Activated CD4-positive, alpha-beta T cell treated with anti-CD3 and anti-CD28 coated beads, Interleukin-2, amount 10 ng/mL, durations not matched to agents 24 days and 14 days (primary cell): Measurements from ENCODE around the gene NMU. TPM values are rescaled to one million over a fixed set of nuclear protein-coding genes. Genes with fewer than 3 reads are reported as not detected.
"Not testable (repeated sequence)": the region's sequence is repeated elsewhere in the genome, so short reads cannot be mapped to it uniquely, and the experiment has no call there.

ENCODE experiments used
- DNase-seq: peaks from one replicate; pipeline ENCODE4 v3.0.0; 2022
- H3K27ac Mint-ChIP-seq: one replicate; pipeline ENCODE4 v1.8.0; 2022; ENCODE audit warnings: mild to moderate bottlenecking, mixed read lengths
- H3K27me3 Mint-ChIP-seq: one replicate; pipeline ENCODE4 v1.8.0; 2022; ENCODE audit warnings: mixed read lengths
- H3K36me3 Mint-ChIP-seq: one replicate; pipeline ENCODE4 v1.8.0; 2022; ENCODE audit warnings: low read depth, mild to moderate bottlenecking, mixed read lengths
- H3K4me1 Mint-ChIP-seq: one replicate; pipeline ENCODE4 v1.8.0; 2021; ENCODE audit warnings: mixed read lengths
- H3K4me3 Mint-ChIP-seq: one replicate; pipeline ENCODE4 v1.8.0; 2022; ENCODE audit warnings: mild to moderate bottlenecking, moderate library complexity, mixed read lengths
- H3K9me3 Mint-ChIP-seq: one replicate; pipeline ENCODE4 v1.8.0; 2021; ENCODE audit warnings: mixed read lengths
- intact Hi-C: fragments of 100-400 bp; cut with micrococcal nuclease; formaldehyde crosslinking; loops from one replicate; pipeline ENCODE4 v1.15.1; 2023
- total RNA-seq: library from RNA; stranded (reverse); gene quantifications from 2 replicates; pipeline ENCODE4 v1.2.3, GENCODE V29; 2022

NMU gene
- not detected in 2 replicates for total RNA-seq

- intact Hi-C loops = loop anchor here (10.0 kb wide), 1 partner anchor 191 kb away; no protein-coding TSS in a partner anchor
- H3K4me1 Mint-ChIP-seq = peaks cover 9% of the 10 kb centered on the region
- peak; percentile 69 for DNase-seq
- H3K9me3 Mint-ChIP-seq = no peaks in the 10 kb centered on the region
- peak within 1 kb of the TSS; percentile 76 for H3K4me3 Mint-ChIP-seq
- H3K27me3 Mint-ChIP-seq = peaks cover 68% of the 10 kb centered on the region
- H3K27ac Mint-ChIP-seq = no peak within 1 kb of the TSS
- H3K36me3 Mint-ChIP-seq = no peaks in the 10 kb centered on the region
These were observed at the start of gene NMU for GRCh38 chr4:55635741-55636655. Gene NMU, minus strand, starts transcription at chr4:55636298. Its CDS starts 106 bp downstream, at chr4:55636192.

- H3K4me3 Mint-ChIP-seq = no peak overlapping the region
- no peaks in the 10 kb centered on the region for H3K9me3 Mint-ChIP-seq
- intact Hi-C loops = no loop called here
- no peaks in the 10 kb centered on the region for H3K4me1 Mint-ChIP-seq
- no peak overlapping the region for H3K27ac Mint-ChIP-seq
- no peaks in the 10 kb centered on the region for H3K36me3 Mint-ChIP-seq
- DNase-seq = no peak
- H3K27me3 Mint-ChIP-seq = peaks cover 2% of the 10 kb centered on the region
These were observed 48.2 kb upstream of the NMU start for GRCh38 chr4:55684276-55684675.

- H3K36me3 Mint-ChIP-seq, H3K27ac Mint-ChIP-seq, H3K4me3 Mint-ChIP-seq, intact Hi-C loops, DNase-seq, H3K9me3 Mint-ChIP-seq, H3K4me1 Mint-ChIP-seq, H3K27me3 Mint-ChIP-seq: not testable (repeated sequence)
These were observed 46.7 kb upstream of the NMU start for GRCh38 chr4:55682797-55683196.

- H3K27me3 Mint-ChIP-seq = peaks cover 4% of the 10 kb centered on the region
- no peaks in the 10 kb centered on the region for H3K4me1 Mint-ChIP-seq
- H3K9me3 Mint-ChIP-seq = no peaks in the 10 kb centered on the region
- no peaks in the 10 kb centered on the region for H3K36me3 Mint-ChIP-seq
- DNase-seq = no peak
- H3K27ac Mint-ChIP-seq = no peak overlapping the region
- no peak overlapping the region for H3K4me3 Mint-ChIP-seq
- intact Hi-C loops = no loop called here
These were observed 46.2 kb upstream of the NMU start for GRCh38 chr4:55682295-55682694.

- H3K4me1 Mint-ChIP-seq = no peaks in the 10 kb centered on the region
These were observed 45.3 kb upstream of the NMU start for GRCh38 chr4:55681430-55681829.

GRCh38 chr4:55675196-55675793 is 39.2 kb upstream of the NMU start:
- H3K4me1 Mint-ChIP-seq = no peaks in the 10 kb centered on the region
- DNase-seq = no peak
- H3K36me3 Mint-ChIP-seq = no peaks in the 10 kb centered on the region
- no peaks in the 10 kb centered on the region for H3K9me3 Mint-ChIP-seq
- no peak overlapping the region for H3K27ac Mint-ChIP-seq
- intact Hi-C loops = no loop called here
- H3K27me3 Mint-ChIP-seq = peaks cover 5% of the 10 kb centered on the region
- no peak overlapping the region for H3K4me3 Mint-ChIP-seq

More at GRCh38 chr4:55681430-55681829, 45.3 kb upstream of the NMU start:
- intact Hi-C loops = no loop called here
- H3K36me3 Mint-ChIP-seq = no peaks in the 10 kb centered on the region
- no peaks in the 10 kb centered on the region for H3K9me3 Mint-ChIP-seq
- peaks cover 5% of the 10 kb centered on the region for H3K27me3 Mint-ChIP-seq
- H3K4me3 Mint-ChIP-seq = no peak overlapping the region
- no peak overlapping the region for H3K27ac Mint-ChIP-seq
- no peak for DNase-seq

GRCh38 chr4:55673424-55673823 is 37.3 kb upstream of the NMU start:
- peaks cover 3% of the 10 kb centered on the region for H3K27me3 Mint-ChIP-seq
- no peak for DNase-seq
- H3K4me1 Mint-ChIP-seq = no peaks in the 10 kb centered on the region
- no peak overlapping the region for H3K27ac Mint-ChIP-seq
- no peaks in the 10 kb centered on the region for H3K36me3 Mint-ChIP-seq
- H3K4me3 Mint-ChIP-seq = no peak overlapping the region
- intact Hi-C loops = no loop called here
- no peaks in the 10 kb centered on the region for H3K9me3 Mint-ChIP-seq

- Mint-ChIP-seq H3K27me3 (no peaks in the 10 kb centered on the region), H3K36me3 (no peaks in the 10 kb centered on the region), H3K9me3 (no peaks in the 10 kb centered on the region), H3K4me3 (no peak overlapping the region), H3K4me1 (no peaks in the 10 kb centered on the region), H3K27ac (no peak overlapping the region)
- DNase-seq = no peak
- intact Hi-C loops = no loop called here
These were observed 35.6 kb upstream of the NMU start for GRCh38 chr4:55671667-55672066.

GRCh38 chr4:55670695-55671094 is 34.6 kb upstream of the NMU start:
- intact Hi-C loops = no loop called here
- DNase-seq = no peak
- Mint-ChIP-seq H3K9me3 (no peaks in the 10 kb centered on the region), H3K36me3 (no peaks in the 10 kb centered on the region), H3K4me3 (no peak overlapping the region), H3K4me1 (no peaks in the 10 kb centered on the region), H3K27ac (no peak overlapping the region), H3K27me3 (peaks cover under 1% of the 10 kb centered on the region)

GRCh38 chr4:55668449-55668848 is 32.4 kb upstream of the NMU start:
- peaks cover 2% of the 10 kb centered on the region for H3K27me3 Mint-ChIP-seq
- H3K4me1 Mint-ChIP-seq = no peaks in the 10 kb centered on the region
- H3K27ac Mint-ChIP-seq = no peak overlapping the region
- H3K36me3 Mint-ChIP-seq = no peaks in the 10 kb centered on the region
- H3K9me3 Mint-ChIP-seq = no peaks in the 10 kb centered on the region
- DNase-seq = no peak
- H3K4me3 Mint-ChIP-seq = no peak overlapping the region
- intact Hi-C loops = no loop called here

GRCh38 chr4:55666535-55666934 is 30.4 kb upstream of the NMU start:
- H3K36me3 Mint-ChIP-seq = no peaks in the 10 kb centered on the region
- H3K27me3 Mint-ChIP-seq = peaks cover 2% of the 10 kb centered on the region
- H3K9me3 Mint-ChIP-seq = no peaks in the 10 kb centered on the region
- H3K4me1 Mint-ChIP-seq = peaks cover 1% of the 10 kb centered on the region
- no peak for DNase-seq
- H3K27ac Mint-ChIP-seq = no peak overlapping the region
- intact Hi-C loops = no loop called here
- H3K4me3 Mint-ChIP-seq = no peak overlapping the region

GRCh38 chr4:55663145-55663544 is 27.0 kb upstream of the NMU start:
- DNase-seq = no peak
- Mint-ChIP-seq H3K27ac (no peak overlapping the region), H3K4me1 (peaks cover 3% of the 10 kb centered on the region), H3K36me3 (no peaks in the 10 kb centered on the region), H3K4me3 (no peak overlapping the region), H3K27me3 (peaks cover 2% of the 10 kb centered on the region), H3K9me3 (no peaks in the 10 kb centered on the region)
- intact Hi-C loops = no loop called here

GRCh38 chr4:55661398-55662056 is 25.4 kb upstream of the NMU start:
- no peak overlapping the region for H3K27ac Mint-ChIP-seq
- H3K9me3 Mint-ChIP-seq = no peaks in the 10 kb centered on the region
- H3K36me3 Mint-ChIP-seq = no peaks in the 10 kb centered on the region
- DNase-seq = no peak
- peaks cover 2% of the 10 kb centered on the region for H3K27me3 Mint-ChIP-seq
- intact Hi-C loops = no loop called here
- no peak overlapping the region for H3K4me3 Mint-ChIP-seq
- H3K4me1 Mint-ChIP-seq = peaks cover 3% of the 10 kb centered on the region

- intact Hi-C loops = no loop called here
- H3K27ac Mint-ChIP-seq = no peak overlapping the region
These were observed 22.6 kb upstream of the NMU start for GRCh38 chr4:55658657-55659056.

More at GRCh38 chr4:55658657-55659056, 22.6 kb upstream of the NMU start:
- no peaks in the 10 kb centered on the region for H3K36me3 Mint-ChIP-seq
- H3K4me3 Mint-ChIP-seq = no peak overlapping the region
- peaks cover 3% of the 10 kb centered on the region for H3K4me1 Mint-ChIP-seq
- no peak for DNase-seq
- H3K27me3 Mint-ChIP-seq = no peaks in the 10 kb centered on the region
- H3K9me3 Mint-ChIP-seq = no peaks in the 10 kb centered on the region
